Measurements from ENCODE around the gene CBFA2T3.

CBFA2T3 gene

DNA sequence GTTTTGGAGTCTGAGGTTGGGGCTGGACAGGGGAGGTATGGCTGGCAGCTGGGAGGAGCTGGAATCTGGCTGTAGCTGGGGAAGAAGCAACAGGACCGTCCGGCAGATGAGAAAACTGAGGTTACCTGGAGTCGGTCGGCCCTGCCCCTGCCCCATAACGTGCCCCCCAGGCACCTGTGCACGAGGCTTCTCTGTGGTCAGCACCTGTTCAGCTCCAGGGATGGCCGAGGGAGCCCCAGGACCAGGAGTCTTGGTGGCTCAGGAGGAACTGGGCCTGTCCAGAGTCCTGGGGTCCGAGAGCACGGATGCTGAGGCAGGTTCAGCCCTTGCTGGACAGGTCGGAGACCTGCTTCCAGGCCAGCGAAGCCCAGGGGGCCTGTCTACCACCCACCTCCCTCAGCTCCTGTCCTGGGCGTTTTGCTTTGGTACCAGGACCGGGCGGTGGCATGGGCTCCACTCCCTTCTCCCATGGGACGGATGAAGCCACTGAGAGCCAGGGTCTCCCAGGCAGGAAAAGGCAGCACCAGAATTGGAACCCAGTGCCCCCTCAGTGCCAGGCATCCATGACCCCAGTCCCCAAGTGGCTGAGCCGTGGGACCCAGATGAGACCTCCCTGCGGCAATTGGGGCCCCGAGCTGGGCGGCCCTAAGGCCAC lies 17.1 kb upstream of the CBFA2T3 start:
- Histone ChIP-seq H3K4me3 (ENCODE audit: low read length) (no peak overlapping the region), H3K36me3 (ENCODE audit: control insufficient read depth, insufficient read depth, low read length) (no peaks in the 10 kb centered on the region), H3K27ac (ENCODE audit: low read length) (no peak overlapping the region), H3K4me1 (ENCODE audit: control insufficient read depth, insufficient read depth, low read length) (peaks cover 1% of the 10 kb centered on the region; the same call in 1 of the 2 replicates), H3K27me3 (ENCODE audit: control insufficient read depth, insufficient read depth, low read length) (no peaks in the 10 kb centered on the region), H3K9me3 (ENCODE audit: control insufficient read depth, insufficient read depth, low read length) (no peaks in the 10 kb centered on the region)
- DNase-seq (ENCODE audit: low read depth, low spot score): no peak
- no CpG with 5 or more reads among the region's 19 CpGs for WGBS (ENCODE audit: insufficient coverage, insufficient read length)

- no peak overlapping the region for H3K4me3 ChIP-seq (ENCODE audit: low read length)
- no CpG with 5 or more reads among the region's 6 CpGs for WGBS (ENCODE audit: insufficient coverage, insufficient read length)
Measured at GRCh38 chr16:88993166-88993761, 16.3 kb upstream of the CBFA2T3 start.

DNA sequence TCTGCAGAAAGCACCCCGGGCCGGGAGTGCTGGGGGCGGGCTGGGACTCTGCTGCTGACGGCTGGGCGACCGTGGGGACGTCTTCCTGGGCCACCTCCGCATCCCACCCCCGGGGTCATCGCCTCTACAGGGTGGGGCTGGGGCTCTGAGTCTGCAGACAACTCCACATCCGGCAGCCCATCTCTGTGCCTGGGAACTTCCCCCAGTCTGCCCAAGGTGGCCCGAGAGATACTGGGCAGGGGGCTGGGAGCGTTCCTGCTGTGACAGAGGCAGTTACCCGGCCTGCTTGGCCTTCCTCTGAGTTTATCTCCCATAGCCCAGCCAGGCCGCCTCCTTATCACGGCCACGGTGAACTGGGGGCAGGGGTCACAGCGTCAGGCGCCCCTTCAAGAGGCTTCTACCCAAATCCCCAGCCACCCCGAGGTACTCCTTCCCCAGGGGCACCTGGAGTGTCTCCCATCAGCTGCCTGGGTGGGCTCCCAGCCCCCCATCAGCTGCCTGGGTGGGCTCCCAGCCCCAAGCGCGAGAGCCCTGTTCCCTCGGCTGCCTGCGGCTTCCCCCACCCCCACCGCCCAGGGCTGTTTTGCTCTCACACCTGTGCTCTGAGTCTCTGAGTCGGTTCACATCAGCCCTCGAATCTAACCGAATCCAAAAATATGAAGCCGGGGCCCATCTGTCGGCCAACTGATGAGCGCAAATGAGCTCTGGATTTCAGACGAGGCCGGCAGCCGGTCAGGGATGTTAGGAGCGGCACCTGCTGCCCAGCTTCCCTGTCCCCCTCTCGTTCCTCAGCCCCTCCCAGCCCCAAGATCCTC lies 15.6 kb upstream of the CBFA2T3 start:
- DNase-seq (ENCODE audit: low read depth, low spot score): no peak
- WGBS (ENCODE audit: insufficient coverage, insufficient read length): no CpG with 5 or more reads among the region's 36 CpGs
- Histone ChIP-seq H3K4me1 (ENCODE audit: control insufficient read depth, insufficient read depth, low read length) (peaks cover 1% of the 10 kb centered on the region; the same call in 1 of the 2 replicates), H3K36me3 (ENCODE audit: control insufficient read depth, insufficient read depth, low read length) (no peaks in the 10 kb centered on the region), H3K27me3 (ENCODE audit: control insufficient read depth, insufficient read depth, low read length) (no peaks in the 10 kb centered on the region), H3K27ac (ENCODE audit: low read length) (no peak overlapping the region), H3K9me3 (ENCODE audit: control insufficient read depth, insufficient read depth, low read length) (no peaks in the 10 kb centered on the region), H3K4me3 (ENCODE audit: low read length) (no peak overlapping the region)

More at GRCh38 chr16:88993166-88993761, 16.3 kb upstream of the CBFA2T3 start:
- H3K36me3 ChIP-seq (ENCODE audit: control insufficient read depth, insufficient read depth, low read length): no peaks in the 10 kb centered on the region
- no peak overlapping the region for H3K27ac ChIP-seq (ENCODE audit: low read length)
- H3K9me3 ChIP-seq (ENCODE audit: control insufficient read depth, insufficient read depth, low read length): no peaks in the 10 kb centered on the region
- no peaks in the 10 kb centered on the region for H3K27me3 ChIP-seq (ENCODE audit: control insufficient read depth, insufficient read depth, low read length)
- no peak for DNase-seq (ENCODE audit: low read depth, low spot score)
- H3K4me1 ChIP-seq (ENCODE audit: control insufficient read depth, insufficient read depth, low read length): peaks cover 1% of the 10 kb centered on the region; the same call in 1 of the 2 replicates

- Histone ChIP-seq H3K27me3 (ENCODE audit: control insufficient read depth, insufficient read depth, low read length) (no peaks in the 10 kb centered on the region), H3K9me3 (ENCODE audit: control insufficient read depth, insufficient read depth, low read length) (no peaks in the 10 kb centered on the region), H3K4me1 (ENCODE audit: control insufficient read depth, insufficient read depth, low read length) (peaks cover 1% of the 10 kb centered on the region; the same call in 1 of the 2 replicates), H3K27ac (ENCODE audit: low read length) (no peak overlapping the region), H3K36me3 (ENCODE audit: control insufficient read depth, insufficient read depth, low read length) (no peaks in the 10 kb centered on the region), H3K4me3 (ENCODE audit: low read length) (no peak overlapping the region)
- no CpG with 5 or more reads among the region's 19 CpGs for WGBS (ENCODE audit: insufficient coverage, insufficient read length)
- no peak for DNase-seq (ENCODE audit: low read depth, low spot score)
Measured at GRCh38 chr16:88991813-88992350, 14.9 kb upstream of the CBFA2T3 start.

DNA sequence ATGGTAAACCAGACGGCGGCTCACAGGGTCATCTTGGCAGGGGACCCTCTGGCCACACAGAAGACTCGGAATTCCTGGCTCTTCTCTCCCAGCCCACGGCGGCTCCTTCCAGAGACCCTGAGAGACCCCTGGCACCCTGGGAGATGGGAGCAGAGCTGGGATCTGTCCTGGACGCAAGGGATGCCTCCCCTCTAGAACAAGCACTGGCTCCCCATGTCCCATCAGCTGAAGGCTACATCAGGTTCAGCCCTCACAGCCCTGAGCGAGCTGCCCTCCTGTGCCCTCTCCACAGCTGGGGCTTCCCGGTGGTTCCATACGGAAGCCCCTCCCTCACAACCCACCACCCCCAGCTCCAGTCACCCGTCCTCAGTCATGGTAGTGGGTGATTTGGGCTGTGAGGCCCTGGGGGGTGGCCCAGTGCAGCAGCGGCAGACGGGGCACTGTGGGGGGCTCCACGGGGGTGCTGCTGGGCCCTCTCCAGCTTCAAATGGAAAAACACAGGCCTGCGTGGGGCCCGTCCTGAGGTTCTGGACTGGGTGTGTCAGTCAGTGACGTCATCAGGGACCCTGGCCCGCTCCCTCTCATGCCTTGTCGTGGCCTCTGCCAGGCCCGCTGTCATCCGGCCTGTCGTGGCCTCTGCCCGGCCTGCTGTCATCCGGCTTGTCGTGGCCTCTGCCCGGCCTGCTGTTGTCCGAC lies 13.0 kb upstream of the CBFA2T3 start:
- H3K36me3 ChIP-seq (ENCODE audit: control insufficient read depth, insufficient read depth, low read length): no peaks in the 10 kb centered on the region
- DNase-seq (ENCODE audit: low read depth, low spot score): no peak
- no peak overlapping the region for H3K4me3 ChIP-seq (ENCODE audit: low read length)
- H3K27ac ChIP-seq (ENCODE audit: low read length): no peak overlapping the region
- no peaks in the 10 kb centered on the region for H3K9me3 ChIP-seq (ENCODE audit: control insufficient read depth, insufficient read depth, low read length)
- no CpG with 5 or more reads among the region's 26 CpGs for WGBS (ENCODE audit: insufficient coverage, insufficient read length)
- no peaks in the 10 kb centered on the region for H3K27me3 ChIP-seq (ENCODE audit: control insufficient read depth, insufficient read depth, low read length)
- H3K4me1 ChIP-seq (ENCODE audit: control insufficient read depth, insufficient read depth, low read length): peaks cover 1% of the 10 kb centered on the region; the same call in 1 of the 2 replicates

- H3K4me3 ChIP-seq (ENCODE audit: low read length): no peak overlapping the region
- H3K27ac ChIP-seq (ENCODE audit: low read length): no peak overlapping the region
- no peaks in the 10 kb centered on the region for H3K27me3 ChIP-seq (ENCODE audit: control insufficient read depth, insufficient read depth, low read length)
- H3K9me3 ChIP-seq (ENCODE audit: control insufficient read depth, insufficient read depth, low read length): no peaks in the 10 kb centered on the region
- whole genome bisulfite sequencing (ENCODE audit: insufficient coverage, insufficient read length): no CpG with 5 or more reads among the region's 44 CpGs
- peaks cover 1% of the 10 kb centered on the region; the same call in 1 of the 2 replicates for H3K4me1 ChIP-seq (ENCODE audit: control insufficient read depth, insufficient read depth, low read length)
- DNase-seq (ENCODE audit: low read depth, low spot score): no peak
- no peaks in the 10 kb centered on the region for H3K36me3 ChIP-seq (ENCODE audit: control insufficient read depth, insufficient read depth, low read length)
Measured at GRCh38 chr16:88988980-88989811, 12.2 kb upstream of the CBFA2T3 start.

DNA sequence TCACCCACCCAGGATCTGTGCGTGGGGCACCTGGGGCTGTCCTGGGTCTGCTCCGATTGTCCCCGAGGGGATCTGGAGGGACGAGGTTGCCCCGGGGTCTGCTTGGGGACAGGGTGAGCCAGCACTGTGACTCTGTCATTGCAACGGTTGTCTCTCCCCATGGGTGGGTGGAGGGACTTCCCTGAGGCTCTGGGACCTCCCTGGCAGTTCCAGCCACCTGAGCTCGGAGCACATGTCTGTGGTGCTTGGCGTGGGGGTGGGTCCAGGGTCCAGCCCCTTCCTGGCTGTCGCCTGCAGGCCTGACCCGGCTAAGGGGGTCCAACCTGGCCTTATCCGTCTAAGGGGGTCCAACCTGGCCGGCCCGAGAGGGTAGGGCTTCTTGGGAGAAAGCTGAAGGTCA lies 8.5 kb upstream of the CBFA2T3 start:
- H3K9me3 ChIP-seq (ENCODE audit: control insufficient read depth, insufficient read depth, low read length): no peaks in the 10 kb centered on the region
- no peak for DNase-seq (ENCODE audit: low read depth, low spot score)
- H3K27me3 ChIP-seq (ENCODE audit: control insufficient read depth, insufficient read depth, low read length): no peaks in the 10 kb centered on the region
- no peaks in the 10 kb centered on the region for H3K36me3 ChIP-seq (ENCODE audit: control insufficient read depth, insufficient read depth, low read length)
- no peaks in the 10 kb centered on the region; the same call in 1 of the 2 replicates for H3K4me1 ChIP-seq (ENCODE audit: control insufficient read depth, insufficient read depth, low read length)
- no CpG with 5 or more reads among the region's 13 CpGs for WGBS (ENCODE audit: insufficient coverage, insufficient read length)
- H3K4me3 ChIP-seq (ENCODE audit: low read length): no peak overlapping the region
- H3K27ac ChIP-seq (ENCODE audit: low read length): no peak overlapping the region

GRCh38 chr16:88983771-88984687 lies 7.0 kb upstream of the CBFA2T3 start:
- H3K4me3 ChIP-seq (ENCODE audit: low read length): no peak overlapping the region
- no peaks in the 10 kb centered on the region; the same call in 1 of the 2 replicates for H3K4me1 ChIP-seq (ENCODE audit: control insufficient read depth, insufficient read depth, low read length)
- no peaks in the 10 kb centered on the region for H3K27me3 ChIP-seq (ENCODE audit: control insufficient read depth, insufficient read depth, low read length)
- no peaks in the 10 kb centered on the region for H3K9me3 ChIP-seq (ENCODE audit: control insufficient read depth, insufficient read depth, low read length)
- DNase-seq (ENCODE audit: low read depth, low spot score): no peak
- no peaks in the 10 kb centered on the region for H3K36me3 ChIP-seq (ENCODE audit: control insufficient read depth, insufficient read depth, low read length)
- WGBS (ENCODE audit: insufficient coverage, insufficient read length): no CpG with 5 or more reads among the region's 41 CpGs
- H3K27ac ChIP-seq (ENCODE audit: low read length): no peak overlapping the region

- Histone ChIP-seq H3K4me1 (ENCODE audit: control insufficient read depth, insufficient read depth, low read length) (no peaks in the 10 kb centered on the region; the same call in 1 of the 2 replicates), H3K4me3 (ENCODE audit: low read length) (no peak overlapping the region), H3K27me3 (ENCODE audit: control insufficient read depth, insufficient read depth, low read length) (no peaks in the 10 kb centered on the region), H3K27ac (ENCODE audit: low read length) (no peak overlapping the region), H3K36me3 (ENCODE audit: control insufficient read depth, insufficient read depth, low read length) (no peaks in the 10 kb centered on the region), H3K9me3 (ENCODE audit: control insufficient read depth, insufficient read depth, low read length) (no peaks in the 10 kb centered on the region)
- no CpG with 5 or more reads among the region's 11 CpGs for WGBS (ENCODE audit: insufficient coverage, insufficient read length)
- no peak for DNase-seq (ENCODE audit: low read depth, low spot score)
Measured at GRCh38 chr16:88983165-88983564, 6.2 kb upstream of the CBFA2T3 start.

All from iPS DF 6.9 (cell line).